Sigmoid colon (tissue), 4 donors: ENCODE results near the gene ACLY.

Source experiments
- EP300 ChIP-seq, 4 donors: sonication (generic); formaldehyde crosslinking; IDR thresholded peaks; one replicate each; pipeline ENCODE4 v1.6.1; 2017; ENCODE audit warnings: antibody characterized with exemption in 4 of 4
- POLR2A ChIP-seq, 2 donors: fragments of 450-650 bp; IDR thresholded peaks; one replicate each; pipeline ENCODE4 v1.6.1; 2016; ENCODE audit warnings: antibody characterized with exemption in 2 of 2, mild to moderate bottlenecking in 2 of 2, moderate library complexity in 2 of 2
- POLR2AphosphoS5 ChIP-seq, 4 donors: sonication (generic); formaldehyde crosslinking; IDR thresholded peaks; one replicate each; pipeline ENCODE4 v1.6.1; 2017; ENCODE audit warnings: antibody characterized with exemption in 4 of 4
- TF ChIP-seq, protein P1 (sequence below), 4 experiments: fragments of 450-650 bp in 3 of 4; fragments of 200-600 bp in 1 of 4; IDR thresholded peaks; one replicate each; pipeline ENCODE4 v1.5.1; 2016 to 2019; ENCODE audit warnings: antibody characterized with exemption in 4 of 4, mild to moderate bottlenecking in 3 of 4, moderate library complexity in 2 of 4

DNA sequence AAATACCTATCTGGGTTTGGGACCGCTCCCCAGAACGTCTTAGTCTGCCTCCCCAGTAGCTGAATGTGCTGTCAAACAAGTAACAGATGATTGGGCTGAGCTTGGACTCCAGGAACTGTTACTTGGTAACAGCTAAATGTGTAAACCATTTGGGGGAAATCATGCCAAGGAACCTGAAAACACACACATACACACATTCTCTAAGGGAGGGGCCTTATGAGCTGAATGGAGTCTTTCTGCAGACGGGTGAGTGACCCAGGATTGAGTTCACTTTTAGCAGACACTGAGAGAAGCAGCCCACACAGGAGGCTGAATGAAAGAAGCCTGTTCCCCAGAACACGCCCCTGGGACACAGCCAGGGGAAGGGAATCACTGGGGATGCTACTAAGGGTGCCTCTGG is 1.6 kb downstream of the ACLY start:
- TF ChIP-seq, protein P1, sequence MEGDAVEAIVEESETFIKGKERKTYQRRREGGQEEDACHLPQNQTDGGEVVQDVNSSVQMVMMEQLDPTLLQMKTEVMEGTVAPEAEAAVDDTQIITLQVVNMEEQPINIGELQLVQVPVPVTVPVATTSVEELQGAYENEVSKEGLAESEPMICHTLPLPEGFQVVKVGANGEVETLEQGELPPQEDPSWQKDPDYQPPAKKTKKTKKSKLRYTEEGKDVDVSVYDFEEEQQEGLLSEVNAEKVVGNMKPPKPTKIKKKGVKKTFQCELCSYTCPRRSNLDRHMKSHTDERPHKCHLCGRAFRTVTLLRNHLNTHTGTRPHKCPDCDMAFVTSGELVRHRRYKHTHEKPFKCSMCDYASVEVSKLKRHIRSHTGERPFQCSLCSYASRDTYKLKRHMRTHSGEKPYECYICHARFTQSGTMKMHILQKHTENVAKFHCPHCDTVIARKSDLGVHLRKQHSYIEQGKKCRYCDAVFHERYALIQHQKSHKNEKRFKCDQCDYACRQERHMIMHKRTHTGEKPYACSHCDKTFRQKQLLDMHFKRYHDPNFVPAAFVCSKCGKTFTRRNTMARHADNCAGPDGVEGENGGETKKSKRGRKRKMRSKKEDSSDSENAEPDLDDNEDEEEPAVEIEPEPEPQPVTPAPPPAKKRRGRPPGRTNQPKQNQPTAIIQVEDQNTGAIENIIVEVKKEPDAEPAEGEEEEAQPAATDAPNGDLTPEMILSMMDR (IDR thresholded peaks at IDR 0.05): no peak
- TF ChIP-seq EP300 (IDR thresholded peaks at IDR 0.05): no peak
- TF ChIP-seq POLR2A (IDR thresholded peaks at IDR 0.05): no peak
- peak in 1 of 4 donors; percentile 22 for TF ChIP-seq POLR2AphosphoS5 (IDR thresholded peaks at IDR 0.05)
